Psoas muscle (tissue), 8 donors: Measurements from ENCODE around the gene CNIH4. TPM values are rescaled to one million over a fixed set of nuclear protein-coding genes. Genes with fewer than 3 reads are reported as not detected.

Experiments used
- ATAC-seq, 4 donors: fragments of 200-7000 bp; cut with Tn5 transposase; one replicate each; pipeline ENCODE4 v1.9.1; 2020; ENCODE audit warnings: moderate library complexity in 3 of 4, mild to moderate bottlenecking in 2 of 4
- DNase-seq, 2 donors: peaks; one replicate each; pipeline ENCODE4 v3.0.0-alpha.2; 2020
- H3K27ac ChIP-seq: fragments of 200-600 bp; one replicate; pipeline ENCODE4 v1.8.0; 2022
- H3K27me3 ChIP-seq, 3 donors: fragments of 200-600 bp in 1 of 3; one replicate each; pipeline versions ENCODE4 v1.6.1 to v1.8.0; 2013 to 2022; ENCODE audit warnings: low read length in 2 of 3, mild to moderate bottlenecking in 2 of 3, moderate library complexity in 1 of 3; ENCODE audit not compliant: insufficient read depth in 3 of 3
- H3K36me3 ChIP-seq, 2 donors: fragments of 200-600 bp in 1 of 2; one replicate each; pipeline versions ENCODE4 v1.6.1 to v1.8.0; 2013 to 2022; ENCODE audit warnings: low read depth in 1 of 2, mild to moderate bottlenecking in 1 of 2, moderate library complexity in 1 of 2; ENCODE audit not compliant: insufficient read depth in 1 of 2
- H3K4me1 ChIP-seq: fragments of 200-600 bp; one replicate; pipeline ENCODE4 v1.8.0; 2022
- H3K4me3 ChIP-seq: fragments of 200-600 bp; one replicate; pipeline ENCODE4 v1.8.0; 2022; ENCODE audit warnings: mild to moderate bottlenecking
- H3K9me3 ChIP-seq: fragments of 200-600 bp; one replicate; pipeline ENCODE4 v1.8.0; 2022
- WGBS, 3 donors: extraction: QIAGEN DNeasy Blood & Tissue Kit; methylation state at CpG; one replicate each; pipeline versions ENCODE4 v1.1.6 to v1.1.7; 2013; 5-methylcytosine and 5-hydroxymethylcytosine counted together
- intact Hi-C, 2 donors: fragments of 100-400 bp; cut with DNase I; formaldehyde crosslinking; loops; one replicate each; pipeline versions ENCODE4 v1.11.0 to v1.14.2; 2022
- polyA plus RNA-seq, 3 donors: library from polyadenylated mRNA; stranded (reverse); fragments of 200-250 nt; gene quantifications; one replicate each; pipeline ENCODE4 v1.2.3, GENCODE V29; 2013
- total RNA-seq, 4 donors: library from RNA; stranded (reverse); fragmentation: NEBNext Ultra II Directional in 2 of 4; extraction: Animal tissue kit (Norgen Biotek cat#: 25700) in 2 of 4; gene quantifications; one replicate each; pipeline versions ENCODE4 v1.2.1 to v1.2.4, GENCODE V29; 2021 to 2023
- TF ChIP-seq, protein P1 (sequence below): fragments of 200-600 bp; IDR thresholded peaks from one replicate; pipeline ENCODE4 v1.8.0; 2022; ENCODE audit warnings: antibody characterized with exemption
- donor health status: healthy with polysubstance abuse.
- donor health status: DM: no; HTN: no; CAD: no; lungs with moderate emphysema.
- donor health status: Bipolar disorder and iron deficiency.
- donor health status: healthy.
- donor health status: DM: yes; HTN: yes; CAD: no.
- donor health status: DM: no; HTN: no; CAD: no.
- donor health status: DM: no; HTN: no; CAD: no.
- donor health status: DM: yes; HTN: yes; CAD: no.

Gene CNIH4
- total and polyA plus RNA-seq, 7 donors: 29.7 to 103 (median 38.4) TPM

DNA sequence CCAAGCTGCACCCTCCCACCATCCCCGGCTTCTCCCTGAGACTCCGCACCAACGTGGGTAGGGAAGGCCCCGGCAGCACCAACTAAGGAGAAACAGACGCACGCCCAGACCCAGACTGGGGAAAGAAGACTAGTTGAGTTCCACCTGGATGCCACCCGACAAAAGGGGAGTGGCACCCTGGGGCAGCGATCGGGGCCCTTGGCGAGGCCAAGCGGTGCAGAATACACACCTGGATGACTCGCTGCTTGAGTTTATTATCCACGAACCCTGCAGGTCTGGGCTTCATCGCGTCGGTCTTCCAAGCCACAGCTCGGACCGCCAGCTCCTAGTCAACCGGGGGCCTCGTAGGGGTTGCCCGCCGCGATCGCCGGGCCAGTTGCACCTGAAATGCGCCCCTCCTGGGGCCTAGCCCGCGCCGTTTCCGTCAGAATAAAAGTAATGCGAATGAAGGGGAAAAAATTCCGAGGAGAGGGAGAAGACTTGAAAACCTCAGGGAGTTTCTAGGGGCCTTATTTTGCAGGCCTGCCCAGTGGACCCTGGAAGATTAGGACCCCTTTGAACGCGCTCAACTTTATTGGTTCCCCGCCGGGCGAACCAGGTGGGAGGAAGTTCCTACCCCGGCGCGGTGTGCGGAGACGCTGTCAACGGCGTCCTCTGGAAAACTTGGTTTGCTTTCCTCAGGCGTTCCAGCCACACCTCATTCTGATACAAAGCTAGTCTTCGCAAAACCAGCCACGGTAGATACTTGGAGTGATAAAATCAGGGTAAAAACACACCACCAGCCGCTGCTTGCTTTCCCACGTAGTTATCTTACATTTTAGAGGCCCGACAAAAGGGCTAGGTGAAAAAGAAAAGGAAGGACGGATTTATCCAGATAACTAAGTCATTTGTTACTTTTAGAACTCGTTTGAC lies 26.6 kb upstream of the CNIH4 start, which contains the start of gene NVL:
NVL (minus strand) TSS at position 331 of the 912 bp plus-strand sequence; CDS start at position 286, 45 bp downstream.
- WGBS, 3 donors: 0% methylated on average over 52 of the region's 52 CpGs
- DNase-seq (peak; percentile 83 to 93), ATAC-seq (peak; percentile 96 to 98 (median 98))
- H3K27me3 ChIP-seq: no peaks in the 10 kb centered on the region
- TF ChIP-seq, protein P1, sequence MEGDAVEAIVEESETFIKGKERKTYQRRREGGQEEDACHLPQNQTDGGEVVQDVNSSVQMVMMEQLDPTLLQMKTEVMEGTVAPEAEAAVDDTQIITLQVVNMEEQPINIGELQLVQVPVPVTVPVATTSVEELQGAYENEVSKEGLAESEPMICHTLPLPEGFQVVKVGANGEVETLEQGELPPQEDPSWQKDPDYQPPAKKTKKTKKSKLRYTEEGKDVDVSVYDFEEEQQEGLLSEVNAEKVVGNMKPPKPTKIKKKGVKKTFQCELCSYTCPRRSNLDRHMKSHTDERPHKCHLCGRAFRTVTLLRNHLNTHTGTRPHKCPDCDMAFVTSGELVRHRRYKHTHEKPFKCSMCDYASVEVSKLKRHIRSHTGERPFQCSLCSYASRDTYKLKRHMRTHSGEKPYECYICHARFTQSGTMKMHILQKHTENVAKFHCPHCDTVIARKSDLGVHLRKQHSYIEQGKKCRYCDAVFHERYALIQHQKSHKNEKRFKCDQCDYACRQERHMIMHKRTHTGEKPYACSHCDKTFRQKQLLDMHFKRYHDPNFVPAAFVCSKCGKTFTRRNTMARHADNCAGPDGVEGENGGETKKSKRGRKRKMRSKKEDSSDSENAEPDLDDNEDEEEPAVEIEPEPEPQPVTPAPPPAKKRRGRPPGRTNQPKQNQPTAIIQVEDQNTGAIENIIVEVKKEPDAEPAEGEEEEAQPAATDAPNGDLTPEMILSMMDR: no peak
- intact Hi-C loops: loop anchor here (1.0 to 5.0 kb wide), 2 partner anchors 47 to 213 kb away; no protein-coding TSS in a partner anchor
- peaks cover 17% of the 10 kb centered on the region for H3K4me1 ChIP-seq
- peak within 1 kb of the TSS; percentile 94 for H3K27ac ChIP-seq
- H3K36me3 ChIP-seq: peaks cover 0 to 20% of the 10 kb centered on the region in 2 donors
- H3K9me3 ChIP-seq: no peaks in the 10 kb centered on the region
- peak within 1 kb of the TSS; percentile 76 for H3K4me3 ChIP-seq

DNA sequence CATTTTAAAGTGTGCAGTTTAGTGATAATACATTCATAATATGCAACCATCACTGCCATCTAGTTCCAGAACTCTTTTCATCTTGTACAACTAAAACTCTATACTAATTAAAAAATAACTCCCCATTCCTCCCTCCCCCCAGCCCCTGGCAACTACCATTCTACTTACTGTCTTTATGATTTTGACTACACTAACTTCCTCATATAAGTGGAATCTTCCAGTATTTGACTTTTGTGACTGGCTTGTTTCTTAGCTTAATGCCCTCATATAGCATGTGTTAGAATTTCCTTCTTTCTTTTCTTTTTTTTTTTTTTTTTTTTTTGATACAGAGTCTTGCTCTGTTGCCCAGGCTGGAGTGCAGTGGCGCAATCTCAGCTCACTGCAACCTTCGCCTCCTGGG lies 25.4 kb upstream of the CNIH4 start:
- TF ChIP-seq, protein P1: no peak
- Histone ChIP-seq H3K36me3 (peaks cover 0 to 8% of the 10 kb centered on the region in 2 donors), H3K9me3 (no peaks in the 10 kb centered on the region), H3K4me1 (peaks cover 17% of the 10 kb centered on the region), H3K4me3 (peak overlapping the region; percentile 76), H3K27ac (peak overlapping the region; percentile 94), H3K27me3 (no peaks in the 10 kb centered on the region)
- 98 to 100% (median 100%) methylated on average over 2 of the region's 2 CpGs for WGBS, 3 donors
- intact Hi-C loops: loop anchor here in 1 of 2 donors (5.0 kb wide), 1 partner anchor 214 kb away; no protein-coding TSS in a partner anchor
- ATAC-seq (no peak), DNase-seq (no peak)

DNA sequence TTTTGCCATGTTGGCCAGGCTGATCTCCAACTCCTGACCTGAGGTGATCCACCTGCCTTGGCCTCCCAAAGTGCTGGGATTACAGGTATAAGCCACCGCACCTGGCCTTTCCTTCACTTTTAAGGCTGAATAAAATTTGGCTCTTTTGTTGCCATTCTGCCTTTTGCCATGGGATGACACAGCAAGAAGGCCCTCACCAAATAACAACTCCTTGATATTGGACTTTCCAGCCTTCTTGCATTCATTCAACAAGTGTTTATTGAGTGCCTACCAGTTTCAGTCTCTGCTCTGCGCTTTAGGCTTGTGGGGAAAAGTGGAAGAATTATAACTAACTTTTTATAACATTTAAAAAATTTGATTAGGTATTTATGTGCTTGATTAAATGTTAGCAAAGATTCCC lies 24.9 kb upstream of the CNIH4 start:
- no peak for ATAC-seq
- Histone ChIP-seq H3K27me3 (no peaks in the 10 kb centered on the region), H3K9me3 (no peaks in the 10 kb centered on the region), H3K4me3 (no peak overlapping the region), H3K36me3 (peaks cover 0 to 4% of the 10 kb centered on the region in 2 donors), H3K27ac (no peak overlapping the region), H3K4me1 (peaks cover 17% of the 10 kb centered on the region)
- 98 to 99% (median 98%) methylated on average over 2 of the region's 2 CpGs for WGBS, 3 donors
- TF ChIP-seq, protein P1: no peak
- DNase-seq: no peak
- intact Hi-C loops: loop anchor here in 1 of 2 donors (5.0 kb wide), 1 partner anchor 215 kb away; no protein-coding TSS in a partner anchor

DNA sequence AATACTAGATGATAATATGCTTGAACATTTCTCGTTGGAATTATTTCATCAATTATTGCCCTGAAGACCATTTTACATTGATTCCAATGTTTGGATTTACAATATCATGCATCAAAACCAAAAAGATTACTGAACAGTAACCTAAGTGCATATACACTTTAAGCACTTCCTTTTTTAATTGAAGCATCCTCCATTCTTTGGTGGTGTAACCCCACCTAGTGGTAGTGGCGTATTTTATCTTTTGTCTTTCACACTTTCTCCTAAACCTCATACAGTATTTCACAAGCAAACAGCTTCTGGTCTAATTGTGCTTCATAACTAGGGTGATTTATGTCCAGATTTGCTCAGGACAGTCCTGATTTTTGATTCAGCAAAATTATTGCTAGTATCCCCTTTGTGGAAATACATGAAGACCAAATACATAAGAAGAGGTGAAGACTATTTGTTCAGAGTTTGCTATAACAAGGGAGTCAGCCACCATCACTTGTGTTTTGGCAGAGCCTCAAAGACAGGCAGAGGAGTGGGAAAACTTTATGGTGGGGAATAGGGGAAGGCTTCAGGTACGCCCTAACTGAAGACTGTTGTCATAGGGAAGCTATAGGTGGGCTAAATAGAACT lies 23.3 kb upstream of the CNIH4 start:
- H3K9me3 ChIP-seq: no peaks in the 10 kb centered on the region
- H3K36me3 ChIP-seq: no peaks in the 10 kb centered on the region
- no peak overlapping the region for H3K4me3 ChIP-seq
- H3K27me3 ChIP-seq: peaks cover 0 to 3% (median 0%) of the 10 kb centered on the region in 3 donors
- intact Hi-C loops: loop anchor here (1.0 to 5.0 kb wide), 2 partner anchors 216 to 217 kb away; no protein-coding TSS in a partner anchor
- TF ChIP-seq, protein P1: peak; percentile 53
- DNase-seq: no peak
- no peak for ATAC-seq
- H3K4me1 ChIP-seq: peaks cover 15% of the 10 kb centered on the region
- 21 to 23% (median 22%) methylated on average over 3 of the region's 3 CpGs for WGBS, 3 donors
- no peak overlapping the region for H3K27ac ChIP-seq
